Measurements from ENCODE around the gene ARHGAP26.
A peak's percentile ranks its signal among the peaks of the same experiment; 100 is the strongest.

Gene ARHGAP26

GRCh38 chr5:142958944-142959682, 188.9 kb downstream of the ARHGAP26 start:
- Histone ChIP-seq H3K4me3 (IDR thresholded peaks at IDR 0.05; ENCODE audit: insufficient read depth, low read depth, low read length) (no peak overlapping the region), H3K36me3 (ENCODE audit: insufficient read depth) (no peaks in the 10 kb centered on the region), H3K27ac (peak overlapping the region; percentile 45), H4K20me1 (ENCODE audit: insufficient read depth) (no peaks in the 10 kb centered on the region), H2AFZ (ENCODE audit: low read depth) (peak overlapping the region; percentile 24; the same call in 1 of the 2 replicates), H3K27me3 (ENCODE audit: insufficient read depth, low read depth) (no peaks in the 10 kb centered on the region), H3K4me1 (ENCODE audit: low read depth, poor library complexity, severe bottlenecking) (peaks cover 30% of the 10 kb centered on the region), H3K4me2 (peak overlapping the region; percentile 55), H3K9ac (no peak overlapping the region; the same call in 1 of the 2 replicates), H3K79me2 (ENCODE audit: insufficient read depth, low read depth) (no peaks in the 10 kb centered on the region)
- TF ChIP-seq CTCF (conservative IDR thresholded peaks at IDR 0.05; ENCODE audit: low read depth, low read length): no peak

GRCh38 chr5:142959683-142960657, 189.8 kb downstream of the ARHGAP26 start:
- Histone ChIP-seq H2AFZ (ENCODE audit: low read depth) (peak overlapping the region; percentile 24; the same call in 1 of the 2 replicates), H3K27me3 (ENCODE audit: insufficient read depth, low read depth) (no peaks in the 10 kb centered on the region), H3K27ac (peak overlapping the region; percentile 45), H3K4me1 (ENCODE audit: low read depth, poor library complexity, severe bottlenecking) (peaks cover 30% of the 10 kb centered on the region), H3K79me2 (ENCODE audit: insufficient read depth, low read depth) (no peaks in the 10 kb centered on the region), H3K4me2 (peak overlapping the region; percentile 55), H4K20me1 (ENCODE audit: insufficient read depth) (no peaks in the 10 kb centered on the region), H3K9ac (no peak overlapping the region; the same call in 1 of the 2 replicates), H3K4me3 (IDR thresholded peaks at IDR 0.05; ENCODE audit: insufficient read depth, low read depth, low read length) (no peak overlapping the region), H3K36me3 (ENCODE audit: insufficient read depth) (no peaks in the 10 kb centered on the region)
- TF ChIP-seq CTCF (conservative IDR thresholded peaks at IDR 0.05; ENCODE audit: low read depth, low read length): no peak

GRCh38 chr5:142961440-142962173, 191.4 kb downstream of the ARHGAP26 start:
- H4K20me1 ChIP-seq (ENCODE audit: insufficient read depth): no peaks in the 10 kb centered on the region
- H3K27ac ChIP-seq: no peak overlapping the region
- no peak overlapping the region for H3K9ac ChIP-seq
- H3K4me3 ChIP-seq (IDR thresholded peaks at IDR 0.05; ENCODE audit: insufficient read depth, low read depth, low read length): no peak overlapping the region
- TF ChIP-seq CTCF (conservative IDR thresholded peaks at IDR 0.05; ENCODE audit: low read depth, low read length): no peak
- H3K27me3 ChIP-seq (ENCODE audit: insufficient read depth, low read depth): no peaks in the 10 kb centered on the region
- H3K79me2 ChIP-seq (ENCODE audit: insufficient read depth, low read depth): no peaks in the 10 kb centered on the region
- H3K4me2 ChIP-seq: no peak overlapping the region
- no peaks in the 10 kb centered on the region for H3K36me3 ChIP-seq (ENCODE audit: insufficient read depth)
- H2AFZ ChIP-seq (ENCODE audit: low read depth): no peak overlapping the region
- peaks cover 30% of the 10 kb centered on the region for H3K4me1 ChIP-seq (ENCODE audit: low read depth, poor library complexity, severe bottlenecking)

GRCh38 chr5:142962174-142962533, 192.0 kb downstream of the ARHGAP26 start:
- Histone ChIP-seq H4K20me1 (ENCODE audit: insufficient read depth) (no peaks in the 10 kb centered on the region), H3K36me3 (ENCODE audit: insufficient read depth) (no peaks in the 10 kb centered on the region), H3K79me2 (ENCODE audit: insufficient read depth, low read depth) (no peaks in the 10 kb centered on the region), H3K27me3 (ENCODE audit: insufficient read depth, low read depth) (no peaks in the 10 kb centered on the region), H3K27ac (no peak overlapping the region), H2AFZ (ENCODE audit: low read depth) (no peak overlapping the region), H3K9ac (no peak overlapping the region), H3K4me1 (ENCODE audit: low read depth, poor library complexity, severe bottlenecking) (peaks cover 30% of the 10 kb centered on the region), H3K4me2 (no peak overlapping the region), H3K4me3 (IDR thresholded peaks at IDR 0.05; ENCODE audit: insufficient read depth, low read depth, low read length) (no peak overlapping the region)
- no peak for TF ChIP-seq CTCF (conservative IDR thresholded peaks at IDR 0.05; ENCODE audit: low read depth, low read length)
